Stimulated activated CD4-positive, alpha-beta T cell treated with anti-CD3 and anti-CD28 coated beads, Interleukin-1b, Interleukin-23, amount 100 ng/mL, for 48 hours (primary cell): Measurements from ENCODE around the gene CSF1R.

ENCODE experiments used
- DNase-seq: peaks from one replicate; pipeline ENCODE4 v3.0.0-alpha.2; 2020

CSF1R gene

GRCh38 chr5:150120617-150121447 lies 34.5 kb upstream of the CSF1R start:
- no peak for DNase-seq

GRCh38 chr5:150120062-150120441 lies 33.7 kb upstream of the CSF1R start:
- DNase-seq = no peak

DNA sequence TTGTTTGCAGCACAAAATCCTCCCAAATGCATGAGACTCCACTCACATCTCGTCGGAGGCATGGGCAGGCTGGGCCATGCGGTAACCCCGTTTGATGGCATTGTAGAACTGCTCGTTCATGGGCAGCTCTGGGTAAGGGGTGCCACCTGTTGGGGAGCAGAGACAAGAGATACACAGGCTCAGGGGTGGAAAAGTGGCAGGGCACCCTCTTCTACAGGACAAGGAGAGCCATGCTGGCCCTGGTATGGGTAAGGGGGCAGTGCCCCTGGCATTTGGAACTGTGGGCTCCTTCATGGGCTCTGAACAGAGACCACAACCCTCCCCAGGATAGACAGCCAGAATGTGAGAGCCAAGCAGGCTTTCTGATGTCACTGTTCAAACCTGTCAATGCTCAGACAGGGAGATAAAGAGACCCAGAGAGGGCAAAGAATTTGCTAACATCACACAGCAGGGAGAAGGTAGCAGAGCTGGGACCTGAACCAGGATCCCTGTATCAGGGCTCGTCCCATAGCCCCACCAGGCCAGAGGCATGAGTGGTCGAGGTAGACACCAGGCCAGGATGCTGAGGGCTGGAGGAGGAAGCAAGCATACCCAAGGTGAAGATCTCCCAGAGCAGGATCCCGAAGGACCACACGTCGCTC lies 33.2 kb upstream of the CSF1R start:
- no peak for DNase-seq

- no peak for DNase-seq
Observed at GRCh38 chr5:150118561-150119229, 32.3 kb upstream of the CSF1R start.

DNA sequence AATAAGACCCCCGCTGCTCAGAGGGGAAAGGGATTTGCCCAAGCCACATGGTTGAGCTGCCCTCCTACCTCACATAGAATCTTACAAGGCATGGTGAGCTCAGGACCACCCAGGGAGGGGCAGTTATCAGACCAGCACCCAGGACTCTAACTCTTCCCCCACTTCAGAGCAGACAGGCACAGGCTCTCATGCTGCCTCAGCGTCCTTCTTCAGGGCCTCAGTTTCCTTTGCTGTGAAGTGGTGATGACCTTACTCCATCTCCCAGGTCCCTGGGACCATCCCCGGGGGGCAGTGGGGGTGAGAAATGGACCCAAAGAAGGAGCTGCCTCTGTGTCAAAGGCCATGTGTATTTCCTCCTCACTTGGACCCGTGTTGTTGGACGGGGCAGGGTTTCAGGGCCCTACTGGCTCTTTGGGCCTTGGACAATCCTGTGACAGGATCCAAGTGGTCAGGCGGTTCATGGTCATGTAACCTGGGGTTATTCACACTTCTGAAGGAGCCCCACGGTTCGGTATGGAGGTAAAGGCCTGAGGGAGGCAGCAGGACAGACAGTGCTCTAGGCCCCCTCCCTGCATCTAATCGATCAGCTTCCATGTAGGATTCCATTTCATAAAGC lies 31.7 kb upstream of the CSF1R start:
- DNase-seq = no peak

- no peak for DNase-seq
Observed at GRCh38 chr5:150116667-150117400, 30.5 kb upstream of the CSF1R start.

DNA sequence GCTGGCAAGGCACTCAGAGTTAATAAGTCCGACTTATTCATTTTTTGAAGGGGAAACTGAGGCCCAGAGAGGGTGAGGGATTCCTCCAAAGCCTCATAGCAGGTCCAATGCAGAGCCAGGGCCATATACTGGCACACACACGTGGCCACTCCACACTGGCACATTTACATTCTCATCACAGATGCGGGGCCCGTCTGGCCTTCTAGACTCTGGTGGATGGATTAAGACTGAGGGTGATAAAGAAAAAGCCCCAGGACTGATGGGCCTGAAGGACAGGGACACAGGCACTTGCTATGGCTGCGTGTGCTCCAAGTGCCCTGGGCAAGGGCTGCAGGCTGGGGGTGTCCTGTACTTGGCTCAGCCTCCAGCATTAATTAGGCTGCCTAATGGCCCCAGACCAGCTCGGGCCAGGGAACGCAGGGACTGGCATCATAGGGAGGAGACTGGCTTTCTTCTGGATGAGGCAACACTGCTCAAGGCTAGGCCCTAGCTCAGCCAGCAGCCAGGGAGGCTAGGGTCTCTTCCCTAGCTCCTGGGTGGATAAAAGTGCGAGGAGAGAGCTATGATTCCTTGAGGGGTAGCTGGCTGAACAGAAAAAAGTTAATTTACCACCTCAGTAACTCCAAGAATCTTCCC lies 28.5 kb upstream of the CSF1R start:
- no peak for DNase-seq

DNA sequence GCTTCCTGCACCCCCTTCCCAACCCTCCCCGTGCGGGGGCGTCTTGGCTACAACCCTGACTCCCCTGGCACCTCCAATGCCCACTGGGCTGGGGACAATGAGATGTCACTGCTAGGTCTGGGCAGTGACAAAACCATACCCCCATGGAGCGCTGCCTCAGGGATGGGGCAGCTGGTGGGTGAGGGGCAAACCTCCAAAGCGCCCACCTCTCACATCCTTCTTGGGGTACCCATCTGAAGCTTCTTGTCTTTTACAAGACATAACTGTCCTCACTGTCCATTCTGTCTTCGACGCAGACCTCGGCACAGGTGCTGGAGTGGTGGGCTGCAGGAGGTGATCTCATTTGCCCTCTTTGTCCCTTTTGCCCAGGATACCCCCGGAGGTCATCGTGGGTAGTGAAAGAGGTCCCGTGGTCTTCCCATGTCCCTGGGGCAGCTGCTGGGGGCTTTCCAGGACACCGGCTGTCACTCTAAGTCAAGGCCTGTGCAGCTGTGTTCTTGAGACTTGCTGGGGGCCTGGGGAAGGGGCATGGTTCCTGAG lies 27.8 kb upstream of the CSF1R start:
- no peak for DNase-seq

GRCh38 chr5:150113047-150113744 lies 26.8 kb upstream of the CSF1R start:
- DNase-seq = no peak

DNA sequence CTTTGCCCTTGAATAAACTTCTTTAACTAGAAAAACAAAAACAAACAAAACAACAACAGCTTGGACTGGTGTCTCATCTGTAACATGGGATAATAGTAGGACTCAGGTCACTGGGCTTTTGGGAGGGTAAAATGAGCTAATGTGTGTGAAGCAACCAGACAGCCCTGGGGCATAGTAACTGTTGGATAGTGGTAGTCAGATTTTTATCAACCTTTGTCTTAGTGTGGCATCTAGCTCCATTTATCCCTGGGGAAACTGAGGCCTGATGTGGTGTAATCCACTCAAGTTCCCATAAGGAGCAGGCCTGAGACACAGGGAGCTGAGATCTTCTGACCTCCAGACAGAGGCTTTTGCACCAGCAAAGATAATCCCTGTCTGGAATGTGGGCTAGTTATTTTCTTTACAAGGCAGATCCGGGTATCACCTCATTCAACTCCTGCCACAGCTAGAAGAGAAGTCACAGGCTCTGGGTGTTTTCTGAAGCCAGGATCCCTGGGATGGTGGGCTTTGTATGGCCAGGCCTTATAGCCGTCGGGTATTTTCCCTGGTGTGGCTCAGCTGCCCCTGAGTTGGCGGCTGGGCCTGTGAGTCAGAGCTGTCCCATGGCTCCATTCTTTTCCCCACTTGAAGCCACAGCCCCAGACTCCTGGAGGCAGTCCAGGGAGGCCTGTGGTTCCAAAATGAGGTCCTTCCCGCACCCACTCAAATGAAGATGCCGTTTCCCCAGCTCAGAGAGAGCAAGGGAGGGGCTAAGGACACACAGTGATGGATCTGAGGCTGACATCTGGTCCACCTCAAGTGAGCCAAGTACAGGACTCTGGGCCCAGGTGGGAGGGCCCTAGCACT lies 26.1 kb upstream of the CSF1R start:
- DNase-seq = no peak

DNA sequence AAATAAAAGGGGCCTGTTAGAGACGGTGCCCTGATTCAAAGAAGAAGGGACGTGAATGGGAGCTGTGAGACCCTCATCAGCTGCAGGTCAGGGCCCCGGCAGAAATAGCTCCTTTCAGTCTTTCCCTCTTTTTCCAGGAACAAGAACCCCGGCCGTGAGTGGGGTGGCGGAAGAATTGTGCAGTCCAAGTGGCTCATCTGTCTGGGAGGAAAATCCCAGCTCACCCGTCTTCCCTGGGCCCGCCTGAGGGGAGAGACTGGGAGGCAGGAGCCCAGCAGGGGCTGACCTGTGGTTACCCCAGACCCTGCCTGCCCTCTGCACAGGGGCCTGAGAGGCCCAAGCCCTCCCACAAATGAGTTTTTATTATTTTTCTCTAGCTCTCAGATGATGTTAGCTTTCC lies 24.8 kb upstream of the CSF1R start:
- no peak for DNase-seq

GRCh38 chr5:150109921-150110320 lies 23.6 kb upstream of the CSF1R start:
- no peak for DNase-seq

GRCh38 chr5:150108711-150109514 lies 22.6 kb upstream of the CSF1R start:
- DNase-seq = no peak

DNA sequence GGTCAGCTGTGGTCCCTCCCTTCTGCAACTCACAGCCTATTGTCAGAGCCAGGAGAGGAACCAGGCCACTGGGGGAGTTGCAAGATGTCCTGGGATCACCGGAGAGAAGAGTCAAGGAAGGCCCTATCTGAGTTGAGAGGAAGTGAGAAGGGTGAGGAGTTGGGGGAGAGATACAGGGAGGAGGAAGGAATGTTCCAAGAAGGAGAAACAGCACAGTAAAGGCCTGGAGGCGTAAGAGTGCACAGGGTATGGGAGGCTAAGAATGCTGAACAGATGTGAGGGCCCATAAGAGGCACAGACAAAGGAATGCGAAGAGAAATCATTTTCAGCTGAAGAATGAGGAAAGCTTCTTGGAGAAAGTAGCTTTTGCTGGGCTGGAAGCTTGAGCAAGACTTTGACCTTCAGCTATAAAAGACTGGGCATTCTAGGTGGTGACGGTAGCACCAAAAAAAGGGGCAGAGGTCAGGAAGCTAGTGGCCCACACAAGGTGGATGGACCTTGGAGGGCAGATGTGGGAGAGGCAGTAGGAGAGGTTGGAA lies 21.6 kb upstream of the CSF1R start:
- DNase-seq = no peak

GRCh38 chr5:150106674-150107426 lies 20.5 kb upstream of the CSF1R start:
- no peak for DNase-seq

DNA sequence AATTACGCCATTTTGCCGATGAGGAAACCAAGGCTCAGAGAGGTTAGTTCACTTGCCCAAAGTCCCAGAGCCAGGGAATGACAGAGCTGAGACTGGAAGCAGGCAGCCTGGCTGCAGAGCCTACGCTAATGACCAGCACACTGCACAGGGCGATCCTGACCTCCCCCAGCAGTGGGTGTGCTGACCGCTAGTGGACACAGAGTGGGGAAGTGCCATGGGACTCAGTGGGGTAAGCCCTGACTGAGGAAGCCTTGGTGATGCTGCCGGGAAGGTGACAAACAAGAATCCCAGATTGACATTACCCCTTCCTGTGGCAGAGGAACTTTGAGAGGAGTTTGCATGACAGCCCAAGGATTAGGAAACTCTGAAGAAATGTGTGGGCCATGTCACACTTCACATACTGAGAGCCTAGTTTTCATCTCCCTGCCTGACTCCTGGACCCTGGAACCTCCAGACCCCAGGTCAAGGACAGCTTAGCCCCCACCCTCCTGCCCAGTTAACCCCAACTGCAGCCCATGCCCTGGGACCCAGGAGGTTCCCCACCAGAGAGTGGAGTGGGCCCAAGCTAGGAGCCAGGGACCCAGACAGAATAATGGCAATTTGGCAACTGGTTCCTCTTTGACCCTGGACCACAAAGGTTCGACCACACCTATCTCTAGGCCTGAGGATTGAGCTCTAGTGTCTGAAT lies 19.7 kb upstream of the CSF1R start:
- DNase-seq = no peak

DNA sequence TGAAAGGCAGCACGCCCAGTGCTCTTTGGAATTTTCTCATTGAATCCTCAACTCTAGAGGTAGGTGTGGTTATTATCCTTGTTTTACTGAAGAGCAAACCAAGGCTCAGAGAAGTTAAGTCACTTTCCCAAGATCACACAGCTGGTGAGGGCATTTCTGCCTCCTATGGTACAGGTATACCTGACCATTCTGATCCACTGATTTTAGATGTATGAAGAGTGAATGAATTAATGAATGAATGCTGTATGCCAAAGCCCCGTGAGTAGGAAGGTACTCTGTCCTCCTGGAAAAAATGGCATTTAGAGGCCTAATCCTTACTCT lies 18.2 kb upstream of the CSF1R start:
- no peak for DNase-seq
